Measurements from ENCODE around the gene PRODH2. TPM values are rescaled to one million over a fixed set of nuclear protein-coding genes. Genes with fewer than 3 reads are reported as not detected.

The PRODH2 gene
- total RNA-seq, 1 experiment from 2014 or later, result 0.44 TPM

GRCh38 chr19:35801828-35802227 is 10.8 kb downstream of the PRODH2 start (continued):
- TF ChIP-seq REST (IDR thresholded peaks at IDR 0.05; ENCODE audit: low read depth), result no peak

DNA sequence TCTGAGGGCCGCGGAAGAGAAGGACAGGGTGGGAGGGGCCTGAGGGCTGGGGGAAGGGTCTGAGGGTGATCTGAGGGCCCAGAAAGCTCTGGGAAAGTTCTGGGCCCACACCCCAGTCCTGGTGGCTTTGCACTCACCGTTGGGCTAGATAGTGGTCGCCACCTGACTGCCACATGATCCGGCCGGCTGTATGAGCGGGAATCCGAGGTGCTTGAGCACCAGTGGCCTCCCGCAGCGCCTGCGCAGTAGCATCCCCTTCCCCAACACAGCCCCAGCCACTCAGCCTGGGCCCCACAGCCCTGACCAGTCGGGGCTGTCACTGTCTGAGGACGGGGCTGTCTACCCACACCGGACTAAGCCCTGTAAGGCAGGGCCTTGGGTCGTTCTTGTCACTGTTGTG is 15.0 kb downstream of the PRODH2 start:
- H3K4me1 ChIP-seq (ENCODE audit: control insufficient read depth in 1 of 2, insufficient read depth in 2 of 2, low read length in 2 of 2), result peaks cover 0 to 5% of the 10 kb centered on the region in 2 experiments; a peak in 2 of 4 replicates
- H3K36me3 ChIP-seq (ENCODE audit: control insufficient read depth in 1 of 2, insufficient read depth in 2 of 2, low read length in 2 of 2), result no peaks in the 10 kb centered on the region
- H3K9me2 ChIP-seq (ENCODE audit: insufficient read depth), result no peaks in the 10 kb centered on the region
- DNase-seq (ENCODE audit: low read depth, low spot score), result no peak
- H3K79me2 ChIP-seq (ENCODE audit: insufficient read depth, low read length), result no peaks in the 10 kb centered on the region
- H3K4me3 ChIP-seq (replicated peaks in 1 of 2; ENCODE audit: low read depth in 1 of 2, low read length in 2 of 2), result no peak overlapping the region
- POLR2A ChIA-PET, result no interaction called here
- H3K27ac ChIP-seq (ENCODE audit: low read depth, low read length), result no peak overlapping the region
- intact Hi-C loops (cut with micrococcal nuclease), result no loop called here
- CTCF ChIA-PET, result no interaction called here
- ATAC-seq, result no peak
- RAD21 ChIA-PET (ENCODE audit: low non-redundant PET in 1 of 2, low total read pairs in 2 of 2, uncharacterized antibody in 2 of 2, unreplicated experiment in 2 of 2), result no interaction called here
- no peaks in the 10 kb centered on the region for H3K9me3 ChIP-seq (ENCODE audit: control insufficient read depth in 1 of 2, insufficient read depth in 1 of 2, low read depth in 1 of 2, low read length in 2 of 2)
- H3K4me2 ChIP-seq (ENCODE audit: low read length), result no peak overlapping the region
- H4K20me1 ChIP-seq (ENCODE audit: insufficient read depth), result no peaks in the 10 kb centered on the region
- BruUV-seq (replicated peaks), result no TSS peak
- no peak for TF ChIP-seq ELF1 (IDR thresholded peaks at IDR 0.05; ENCODE audit: borderline replicate concordance, low read depth)
- TF ChIP-seq POLR2AphosphoS5 (IDR thresholded peaks at IDR 0.05; ENCODE audit: low read depth, low read length), result no peak
- TF ChIP-seq, protein P1, sequence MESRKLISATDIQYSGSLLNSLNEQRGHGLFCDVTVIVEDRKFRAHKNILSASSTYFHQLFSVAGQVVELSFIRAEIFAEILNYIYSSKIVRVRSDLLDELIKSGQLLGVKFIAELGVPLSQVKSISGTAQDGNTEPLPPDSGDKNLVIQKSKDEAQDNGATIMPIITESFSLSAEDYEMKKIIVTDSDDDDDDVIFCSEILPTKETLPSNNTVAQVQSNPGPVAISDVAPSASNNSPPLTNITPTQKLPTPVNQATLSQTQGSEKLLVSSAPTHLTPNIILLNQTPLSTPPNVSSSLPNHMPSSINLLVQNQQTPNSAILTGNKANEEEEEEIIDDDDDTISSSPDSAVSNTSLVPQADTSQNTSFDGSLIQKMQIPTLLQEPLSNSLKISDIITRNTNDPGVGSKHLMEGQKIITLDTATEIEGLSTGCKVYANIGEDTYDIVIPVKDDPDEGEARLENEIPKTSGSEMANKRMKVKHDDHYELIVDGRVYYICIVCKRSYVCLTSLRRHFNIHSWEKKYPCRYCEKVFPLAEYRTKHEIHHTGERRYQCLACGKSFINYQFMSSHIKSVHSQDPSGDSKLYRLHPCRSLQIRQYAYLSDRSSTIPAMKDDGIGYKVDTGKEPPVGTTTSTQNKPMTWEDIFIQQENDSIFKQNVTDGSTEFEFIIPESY (IDR thresholded peaks at IDR 0.05; ENCODE audit: extremely low read depth, insufficient replicate concordance, low read length), result no peak
- no peak for TF ChIP-seq SRF (IDR thresholded peaks at IDR 0.05; ENCODE audit: low read depth)
- TF ChIP-seq CBX3 (IDR thresholded peaks at IDR 0.05; ENCODE audit: low read depth), result no peak
- TF ChIP-seq ZNF274 (IDR thresholded peaks at IDR 0.05; ENCODE audit: low read depth, low read length), result no peak
- no peak for TF ChIP-seq ZFX (IDR thresholded peaks at IDR 0.05)
- no peak for TF ChIP-seq POLR2A (IDR thresholded peaks at IDR 0.05; ENCODE audit: borderline replicate concordance, extremely low read depth, insufficient read depth, insufficient read length)
- TF ChIP-seq, protein P2, sequence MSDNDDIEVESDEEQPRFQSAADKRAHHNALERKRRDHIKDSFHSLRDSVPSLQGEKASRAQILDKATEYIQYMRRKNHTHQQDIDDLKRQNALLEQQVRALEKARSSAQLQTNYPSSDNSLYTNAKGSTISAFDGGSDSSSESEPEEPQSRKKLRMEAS (IDR thresholded peaks at IDR 0.05), result no peak
- TF ChIP-seq EZH2phosphoT487 (IDR thresholded peaks at IDR 0.05; ENCODE audit: borderline replicate concordance), result no peak
- TF ChIP-seq CEBPB (IDR thresholded peaks at IDR 0.05; ENCODE audit: low read depth), result no peak
- no peak for TF ChIP-seq YY1 (IDR thresholded peaks at IDR 0.05; ENCODE audit: extremely low read depth, insufficient replicate concordance, low read depth, low read length)
- no peak overlapping the region for H3K9ac ChIP-seq (ENCODE audit: low read length)
- H3K27me3 ChIP-seq (ENCODE audit: insufficient read depth, low read length), result no peaks in the 10 kb centered on the region
- no peak overlapping the region for H2AFZ ChIP-seq (ENCODE audit: low read depth, low read length, poor library complexity, severe bottlenecking)
